ENCODE data around the gene STRADB.

DNA sequence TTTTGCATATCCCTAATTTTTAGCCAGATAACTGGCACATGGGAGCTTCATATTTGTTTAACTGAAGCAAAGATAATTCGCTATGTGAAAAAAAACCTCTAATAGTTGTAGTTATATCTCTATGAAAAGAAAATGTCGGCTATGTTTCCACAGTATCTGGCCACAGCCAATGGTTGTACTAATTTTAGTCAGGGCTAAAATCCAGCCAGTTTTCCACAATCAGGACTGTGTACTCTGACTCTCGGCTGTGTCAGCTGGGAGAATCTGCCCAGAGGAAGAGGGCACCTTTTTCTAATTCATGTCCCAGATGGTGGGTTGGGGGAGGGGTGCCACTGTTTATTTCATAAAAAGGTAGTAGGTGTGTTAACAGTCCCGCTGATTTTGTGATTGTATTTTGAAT, 38.8 kb downstream of the STRADB start:
- TF ChIP-seq, protein P1, sequence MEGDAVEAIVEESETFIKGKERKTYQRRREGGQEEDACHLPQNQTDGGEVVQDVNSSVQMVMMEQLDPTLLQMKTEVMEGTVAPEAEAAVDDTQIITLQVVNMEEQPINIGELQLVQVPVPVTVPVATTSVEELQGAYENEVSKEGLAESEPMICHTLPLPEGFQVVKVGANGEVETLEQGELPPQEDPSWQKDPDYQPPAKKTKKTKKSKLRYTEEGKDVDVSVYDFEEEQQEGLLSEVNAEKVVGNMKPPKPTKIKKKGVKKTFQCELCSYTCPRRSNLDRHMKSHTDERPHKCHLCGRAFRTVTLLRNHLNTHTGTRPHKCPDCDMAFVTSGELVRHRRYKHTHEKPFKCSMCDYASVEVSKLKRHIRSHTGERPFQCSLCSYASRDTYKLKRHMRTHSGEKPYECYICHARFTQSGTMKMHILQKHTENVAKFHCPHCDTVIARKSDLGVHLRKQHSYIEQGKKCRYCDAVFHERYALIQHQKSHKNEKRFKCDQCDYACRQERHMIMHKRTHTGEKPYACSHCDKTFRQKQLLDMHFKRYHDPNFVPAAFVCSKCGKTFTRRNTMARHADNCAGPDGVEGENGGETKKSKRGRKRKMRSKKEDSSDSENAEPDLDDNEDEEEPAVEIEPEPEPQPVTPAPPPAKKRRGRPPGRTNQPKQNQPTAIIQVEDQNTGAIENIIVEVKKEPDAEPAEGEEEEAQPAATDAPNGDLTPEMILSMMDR (IDR thresholded peaks at IDR 0.05; ENCODE audit: insufficient read depth, low read length, poor library complexity, severe bottlenecking), result no peak
- no peak for TF ChIP-seq EZH2phosphoT487 (conservative IDR thresholded peaks at IDR 0.05; ENCODE audit: low read length)

All from SU-DHL-6 (cell line).